K562 (cell line): ENCODE results near the gene TLX2. TPM values are rescaled to one million over a fixed set of nuclear protein-coding genes. Genes with fewer than 3 reads are reported as not detected.

Source experiments
- CBFA2T3 ChIP-seq: fragments of 450-650 bp; IDR thresholded peaks from 2 replicates; pipeline ENCODE4 v1.6.1; 2017
- CTBP1 ChIP-seq: fragments of 450-650 bp; IDR thresholded peaks from 2 replicates; pipeline ENCODE4 v1.6.1; 2016; ENCODE audit warnings: borderline replicate concordance
- ETS2 ChIP-seq: IDR thresholded peaks from 2 replicates; pipeline ENCODE4 v1.6.1; 2016; ENCODE audit warnings: borderline replicate concordance, missing genetic modification characterization, mild to moderate bottlenecking, moderate library complexity, missing compliant biosample characterization; ENCODE audit not compliant: poor library complexity, severe bottlenecking
- ETV5 ChIP-seq: sonication (generic); formaldehyde crosslinking; IDR thresholded peaks from 2 replicates; pipeline ENCODE4 v1.4.0; 2020; ENCODE audit warnings: low read depth, mild to moderate bottlenecking, missing genetic modification reagents
- FOXK2 ChIP-seq, 2 experiments: fragments of 450-650 bp; IDR thresholded peaks in 1 of 2; conservative IDR thresholded peaks in 1 of 2; 2 replicates each; pipeline ENCODE4 v1.6.1; 2016; ENCODE audit warnings: low read depth in 2 of 2, mild to moderate bottlenecking in 1 of 2
- HNRNPLL ChIP-seq: fragments of 200-400 bp; formaldehyde crosslinking; IDR thresholded peaks from 2 replicates; pipeline ENCODE4 v1.6.1; 2017; ENCODE audit warnings: low read length, low read depth, mild to moderate bottlenecking; ENCODE audit not compliant: poor library complexity, severe bottlenecking
- KLF6 ChIP-seq: fragments of 250-450 bp; sonication (Bioruptor Pico); IDR thresholded peaks from 2 replicates; pipeline ENCODE4 v1.4.0; 2020; ENCODE audit warnings: mild to moderate bottlenecking, moderate library complexity, borderline replicate concordance
- NR2C1 ChIP-seq, 2 experiments: fragments of 450-650 bp; IDR thresholded peaks; 2 replicates each; pipeline ENCODE4 v1.6.1; 2017; ENCODE audit warnings: mild to moderate bottlenecking in 2 of 2, antibody characterized with exemption in 1 of 2, inconsistent platforms in 1 of 2, missing compliant biosample characterization in 1 of 2, missing genetic modification characterization in 1 of 2
- POLR3A ChIP-seq: IDR thresholded peaks from 2 replicates; pipeline ENCODE4 v1.6.1; 2011; ENCODE audit warnings: borderline replicate concordance, mild to moderate bottlenecking, moderate library complexity; ENCODE audit not compliant: insufficient read length, insufficient read depth; ENCODE audit errors: extremely low read depth
- PPARD ChIP-seq: fragments of 250-450 bp; sonication (Bioruptor Pico); IDR thresholded peaks from 2 replicates; pipeline ENCODE4 v1.8.0; 2022; ENCODE audit warnings: inconsistent platforms, mild to moderate bottlenecking, moderate library complexity
- RBBP5 ChIP-seq: fragments of 200-600 bp; sonication (generic); IDR thresholded peaks from 2 replicates; pipeline ENCODE4 v1.6.1; 2012; ENCODE audit warnings: borderline replicate concordance, mild to moderate bottlenecking, low read length, control low read depth, inconsistent platforms; ENCODE audit not compliant: insufficient read depth, poor library complexity, severe bottlenecking
- SETDB1 ChIP-seq: IDR thresholded peaks from one replicate; pipeline ENCODE4 v1.6.1; 2012; ENCODE audit warnings: low read length, control low read depth, inconsistent platforms
- SOX6 ChIP-seq: fragments of 450-650 bp; IDR thresholded peaks from 2 replicates; pipeline ENCODE4 v1.6.1; 2014; ENCODE audit warnings: mild to moderate bottlenecking
- SRSF3 ChIP-seq: fragments of 200-400 bp; formaldehyde crosslinking; IDR thresholded peaks from 2 replicates; pipeline ENCODE4 v1.6.1; 2016; ENCODE audit warnings: mild to moderate bottlenecking, low read length, moderate library complexity; ENCODE audit not compliant: insufficient read depth
- TAF7 ChIP-seq: fragments of 450-650 bp; IDR thresholded peaks from 2 replicates; pipeline ENCODE4 v1.6.1; 2016; ENCODE audit warnings: missing genetic modification characterization, missing compliant biosample characterization
- TCFL5 ChIP-seq: fragments of 250-450 bp; sonication (Bioruptor Pico); conservative IDR thresholded peaks from 2 replicates; pipeline ENCODE4 v1.6.1; 2021; ENCODE audit warnings: mild to moderate bottlenecking, moderate library complexity, matching md5 sums
- ZBED1 ChIP-seq: IDR thresholded peaks from 2 replicates; pipeline ENCODE4 v1.6.1; 2014
- ZC3H11A ChIP-seq: IDR thresholded peaks from 2 replicates; pipeline ENCODE4 v1.6.1; 2012; ENCODE audit warnings: low read depth, low read length, improper control_type of control experiment
- ZC3H4 ChIP-seq: sonication (generic); formaldehyde crosslinking; IDR thresholded peaks from 2 replicates; pipeline ENCODE4 v1.9.0; 2021; ENCODE audit warnings: missing genetic modification reagents, borderline replicate concordance
- ZNF592 ChIP-seq: fragments of 450-650 bp; IDR thresholded peaks from 2 replicates; pipeline ENCODE4 v1.6.1; 2017; ENCODE audit warnings: antibody characterized with exemption, mild to moderate bottlenecking
- ZNF740 ChIP-seq, 3 experiments: fragments of 200-800 bp in 1 of 3; sonication (Bioruptor generic) in 1 of 3; sonication (generic) in 1 of 3; formaldehyde crosslinking in 1 of 3; IDR thresholded peaks; 2 replicates each; pipeline versions ENCODE4 v1.6.1 to v1.8.0; 2016 to 2022; ENCODE audit warnings: mild to moderate bottlenecking in 2 of 3, missing compliant biosample characterization in 2 of 3, missing genetic modification characterization in 2 of 3, missing genetic modification reagents in 1 of 3
- ZNF764 ChIP-seq: fragments of 250-450 bp; sonication (Bioruptor Pico); IDR thresholded peaks from 2 replicates; pipeline ENCODE4 v1.4.0; 2020; ENCODE audit warnings: low read depth, mild to moderate bottlenecking, moderate library complexity
- ZZZ3 ChIP-seq: fragments of 450-650 bp; IDR thresholded peaks from 2 replicates; pipeline ENCODE4 v1.6.1; 2016; ENCODE audit warnings: antibody characterized with exemption, mild to moderate bottlenecking, moderate library complexity
- polyA plus RNA-seq, 8 experiments: library from polyadenylated mRNA; depleted of rRNA in 4 of 8; stranded (reverse) in 5 of 8; unstranded in 3 of 8; fragments of >200 nt; fragmentation: Nextera tagmentation in 2 of 8; fragmentation: Illumina TruSeq in 1 of 8; extraction: Ambion mirVana in 2 of 8; extraction: Trizol in 1 of 8; gene quantifications; 2 replicates each; pipeline versions ENCODE4 v1.2.1 to v1.2.3, GENCODE V29; 2011 to 2014; ENCODE audit warnings: inconsistent platforms in 1 of 8, missing spikeins in 1 of 8
- total RNA-seq, 7 experiments: library from RNA; depleted of rRNA in 6 of 7; stranded (reverse); fragments of >200 nt in 6 of 7; fragmentation: Illumina TruSeq in 2 of 7; extraction: Trizol in 2 of 7; gene quantifications; 2 replicates each; pipeline versions ENCODE4 v1.2.1 to v1.2.3, GENCODE V29; 2011 to 2021; ENCODE audit warnings: low replicate concordance in 1 of 7

Gene TLX2
- total and polyA plus RNA-seq, 9 of the 15 experiments (the other 6 are each of a cell fraction or from before 2014, with no cell fraction given) = not detected

GRCh38 chr2:74472086-74472944, 41.9 kb upstream of the TLX2 start, which contains the start of gene MRPL53 (continued):
- TF ChIP-seq KLF6 (CRISPR knock-in tag) (peak; percentile 66; the same call in 1 of the 2 replicates), FOXK2 (conservative IDR thresholded peaks at IDR 0.05 in 1 of 2, IDR thresholded peaks at IDR 0.05 in 1 of 2; ENCODE audit: low read depth in 2 of 2) (no peak; a peak in 1 of 4 replicates), ZNF592 (peak; percentile 87), SOX6 (no peak), NR2C1 (IDR thresholded peaks at IDR 0.05) (peak; percentile 100), NR2C1 (tag; IDR thresholded peaks at IDR 0.05) (peak; percentile 100), HNRNPLL (peak; percentile 54), ETS2 (tag) (no peak), TCFL5 (CRISPR knock-in tag) (no peak), ZZZ3 (peak; percentile 58; the same call in 1 of the 2 replicates), TAF7 (tag) (peak; percentile 9; the same call in 1 of the 2 replicates), RBBP5 (peak; percentile 85), ETV5 (CRISPR knock-in tag) (peak; percentile 96), POLR3A (no peak), CTBP1 (peak; percentile 56), ZBED1 (peak; percentile 90), SETDB1 (no peak), ZC3H11A (no peak), SRSF3 (no peak), ZNF764 (CRISPR knock-in tag) (no peak), CBFA2T3 (no peak), PPARD (CRISPR knock-in tag) (no peak), ZNF740 (CRISPR knock-in tag; IDR thresholded peaks at IDR 0.05) (no peak), ZNF740 (tag; IDR thresholded peaks at IDR 0.05) (no peak), ZC3H4 (no peak)
